A549 (cell line): ENCODE results near the gene MGAT3. TPM values are rescaled to one million over a fixed set of nuclear protein-coding genes. Genes with fewer than 3 reads are reported as not detected.

ENCODE experiments used
- ATAC-seq, 2 experiments: fragments of 200-7000 bp in 1 of 2; fragments of >200 bp in 1 of 2; cut with Nextera tagmentation in 1 of 2; cut with Tn5 transposase in 1 of 2; 3 replicates each; pipeline versions ENCODE4 v1.8.0 to v1.9.1; 2018 to 2020; ENCODE audit warnings: mild to moderate bottlenecking in 1 of 2, moderate library complexity in 1 of 2
- CTCF ChIA-PET: fragments of 300-600 bp; sonication (Branson Sonifier 250); formaldehyde crosslinking; extraction: SDS; loops from one replicate; lab custom pipeline; 2021; ENCODE audit warnings: antibody characterized with exemption, inconsistent platforms; lab: Yijun Ruan, JAX
- POLR2A ChIA-PET: fragments of 350-600 bp; formaldehyde crosslinking; extraction: SDS; loops from one replicate; lab custom pipeline; 2021; ENCODE audit warnings: antibody characterized with exemption, inconsistent platforms; lab: Yijun Ruan, JAX
- DNase-seq, 2 experiments: peaks; one replicate each; pipeline versions ENCODE4 v3.0.0 to v3.0.0-alpha.2; 2011 to 2016; ENCODE audit warnings: low read depth in 1 of 2, low spot score in 1 of 2
- FAIRE-seq: peaks from 2 replicates; lab custom pipeline; 2011; peaks lifted over from hg19 to GRCh38; lab: Jason Lieb, UNC
- H3K27ac ChIP-seq, 2 experiments: fragments of >200 bp; sonication (Bioruptor Twin); formaldehyde crosslinking; 3 replicates each; pipeline ENCODE4 v1.5.1; 2016 to 2017
- H3K4me1 ChIP-seq: fragments of >200 bp; sonication (Bioruptor Twin); formaldehyde crosslinking; 3 replicates; pipeline ENCODE4 v1.6.1; 2016
- H3K4me2 ChIP-seq: fragments of >200 bp; sonication (Bioruptor Twin); formaldehyde crosslinking; 3 replicates; pipeline ENCODE4 v1.6.1; 2016
- H3K4me3 ChIP-seq: fragments of >200 bp; sonication (Bioruptor Twin); formaldehyde crosslinking; 3 replicates; pipeline ENCODE4 v1.5.1; 2016
- H3K9me3 ChIP-seq: fragments of >200 bp; sonication (Bioruptor Twin); formaldehyde crosslinking; 3 replicates; pipeline ENCODE4 v1.6.1; 2016
- BCL3 ChIP-seq: fragments of >200 bp; sonication (Bioruptor Twin); formaldehyde crosslinking; IDR thresholded peaks from 3 replicates; pipeline ENCODE4 v1.6.1; 2016
- CEBPB ChIP-seq, 2 experiments: fragments of >200 bp in 1 of 2; sonication (Bioruptor Twin) in 1 of 2; formaldehyde crosslinking in 1 of 2; IDR thresholded peaks; 2 replicates each; pipeline ENCODE4 v1.6.1; 2012 to 2016
- CHD2 ChIP-seq: fragments of 150-350 bp; IDR thresholded peaks from 2 replicates; pipeline ENCODE4 v1.6.1; 2014; ENCODE audit warnings: low read length; ENCODE audit not compliant: partially characterized antibody
- E2F6 ChIP-seq: IDR thresholded peaks from 2 replicates; pipeline ENCODE4 v1.6.1; 2012; ENCODE audit warnings: low read depth, borderline replicate concordance
- EP300 ChIP-seq, 2 experiments: fragments of >200 bp; sonication (Bioruptor Twin); formaldehyde crosslinking; IDR thresholded peaks; 2 replicates in 1 of 2; 3 replicates in 1 of 2; pipeline ENCODE4 v1.6.1; 2016 to 2017
- FOSB ChIP-seq: fragments of 250-450 bp; sonication (Bioruptor Pico); IDR thresholded peaks from 2 replicates; pipeline ENCODE4 v1.5.0; 2020; ENCODE audit warnings: mild to moderate bottlenecking, moderate library complexity
- FOSL2 ChIP-seq, 2 experiments: fragments of 450-650 bp in 1 of 2; fragments of >200 bp in 1 of 2; sonication (Bioruptor Twin) in 1 of 2; formaldehyde crosslinking; IDR thresholded peaks; 2 replicates each; pipeline versions ENCODE4 v1.5.0 to v1.6.1; 2016 to 2020; ENCODE audit warnings: mild to moderate bottlenecking in 1 of 2, moderate library complexity in 1 of 2
- GATA3 ChIP-seq: IDR thresholded peaks from 2 replicates; pipeline ENCODE4 v1.6.1; 2012; ENCODE audit warnings: borderline replicate concordance
- HDAC2 ChIP-seq: fragments of 200-600 bp; sonication (generic); IDR thresholded peaks from 2 replicates; pipeline ENCODE4 v1.6.1; 2016
- HES2 ChIP-seq: fragments of >200 bp; sonication (Bioruptor Twin); formaldehyde crosslinking; IDR thresholded peaks from 2 replicates; pipeline ENCODE4 v1.6.1; 2016
- HOXB13 ChIP-seq: fragments of 250-450 bp; sonication (Bioruptor Pico); IDR thresholded peaks from 2 replicates; pipeline ENCODE4 v1.5.0; 2020; ENCODE audit warnings: low read depth, mild to moderate bottlenecking, moderate library complexity
- JUNB ChIP-seq: fragments of >200 bp; sonication (Bioruptor Twin); formaldehyde crosslinking; IDR thresholded peaks from 2 replicates; pipeline ENCODE4 v1.6.1; 2016
- MAX ChIP-seq: IDR thresholded peaks from 2 replicates; pipeline ENCODE4 v1.6.1; 2012
- MAZ ChIP-seq: fragments of 150-350 bp; IDR thresholded peaks from 2 replicates; pipeline ENCODE4 v1.6.1; 2014; ENCODE audit warnings: antibody characterized with exemption, low read depth, low read length, borderline replicate concordance
- NFE2L2 ChIP-seq: fragments of 150-350 bp; conservative IDR thresholded peaks from 2 replicates; pipeline ENCODE4 v1.6.1; 2014; ENCODE audit warnings: low read length
- PHF8 ChIP-seq: fragments of 200-600 bp; sonication (generic); IDR thresholded peaks from 2 replicates; pipeline ENCODE4 v1.6.1; 2016; ENCODE audit warnings: low read depth, mild to moderate bottlenecking, antibody characterized with exemption, moderate library complexity, borderline replicate concordance
- POLR2A ChIP-seq: IDR thresholded peaks from 2 replicates; pipeline ENCODE4 v1.6.1; 2012; ENCODE audit warnings: mild to moderate bottlenecking, low read length
- RARB ChIP-seq: fragments of 250-450 bp; sonication (Bioruptor Pico); IDR thresholded peaks from 2 replicates; pipeline ENCODE4 v1.8.0; 2021; ENCODE audit warnings: mild to moderate bottlenecking, moderate library complexity
- SREBF2 ChIP-seq: fragments of 450-650 bp; IDR thresholded peaks from 2 replicates; pipeline ENCODE4 v1.6.1; 2014; ENCODE audit warnings: mild to moderate bottlenecking, moderate library complexity
- USF2 ChIP-seq: fragments of 450-650 bp; IDR thresholded peaks from 2 replicates; pipeline ENCODE4 v1.6.1; 2014; ENCODE audit warnings: antibody characterized with exemption
- ZC3H11A ChIP-seq: fragments of 450-650 bp; IDR thresholded peaks from 2 replicates; pipeline ENCODE4 v1.6.1; 2014; ENCODE audit warnings: antibody characterized with exemption, mild to moderate bottlenecking
- ZFP36 ChIP-seq: fragments of 450-650 bp; IDR thresholded peaks from 2 replicates; pipeline ENCODE4 v1.6.1; 2014; ENCODE audit warnings: borderline replicate concordance; ENCODE audit not compliant: partially characterized antibody
- ZNF302 ChIP-seq: fragments of 250-450 bp; sonication (Bioruptor Pico); IDR thresholded peaks from 2 replicates; pipeline ENCODE4 v1.9.0; 2021; ENCODE audit warnings: inconsistent platforms, mild to moderate bottlenecking, moderate library complexity
- WGBS: methylation state at CpG from one replicate; pipeline ENCODE4 v1.1.6; 2017; ENCODE audit errors: missing lambda C conversion rate; 5-methylcytosine and 5-hydroxymethylcytosine counted together
- polyA plus RNA-seq, 4 experiments: library from polyadenylated mRNA; depleted of rRNA in 3 of 4; stranded (reverse); fragments of >200 nt; fragmentation: RNase III in 1 of 4; extraction: RNeasy Plus Mini Kit Qiagen cat#74134 plus additional on column Dnase treatment in 1 of 4; gene quantifications; 2 replicates in 3 of 4; 3 replicates in 1 of 4; pipeline ENCODE4 v1.2.3, GENCODE V29; 2011 to 2017

The MGAT3 gene
- polyA plus RNA-seq, 2 of the 4 experiments (the other 2 are of a cell fraction) = 0.62 to 0.84 TPM

- no peak overlapping the region for H3K4me3 ChIP-seq
- FAIRE-seq (no peak), ATAC-seq (no peak), DNase-seq (no peak)
- TF ChIP-seq RARB (CRISPR knock-in tag) (no peak), MAZ (no peak), HOXB13 (no peak), ZNF302 (CRISPR knock-in tag) (no peak), PHF8 (no peak), JUNB (no peak), EP300 (IDR thresholded peaks at IDR 0.05) (no peak), MAX (no peak), POLR2A (no peak), NFE2L2 (no peak), USF2 (no peak), SREBF2 (no peak), HDAC2 (no peak), HES2 (no peak), CHD2 (no peak), BCL3 (no peak), E2F6 (no peak), FOSL2 (IDR thresholded peaks at IDR 0.05) (no peak), FOSL2 (CRISPR knock-in tag; IDR thresholded peaks at IDR 0.05) (no peak)
- POLR2A ChIA-PET = interaction anchor here (1.3 kb wide), 1 partner anchor 509 kb away, joined by 8 read pairs; no protein-coding TSS in a partner anchor
- 32% methylated on average over 7 of the region's 13 CpGs for WGBS
- H3K4me1 ChIP-seq = peaks cover 19% of the 10 kb centered on the region
- CTCF ChIA-PET = interaction anchor here (0.7 to 37.2 kb wide), 40 partner anchors 9 to 813 kb away, joined by 3 to 899 read pairs (median 4); partner anchors contain the start of gene ATF4
- no peaks in the 10 kb centered on the region for H3K9me3 ChIP-seq
- peak overlapping the region; percentile 80; the same call in 1 of the 3 replicates for H3K4me2 ChIP-seq
- no peak overlapping the region for H3K27ac ChIP-seq
Measured at GRCh38 chr22:39535357-39535725, 78.5 kb downstream of the MGAT3 start.

GRCh38 chr22:39535831-39536449 lies 79.1 kb downstream of the MGAT3 start:
- Histone ChIP-seq H3K4me2 (no peak overlapping the region), H3K9me3 (no peaks in the 10 kb centered on the region), H3K4me3 (no peak overlapping the region), H3K27ac (no peak overlapping the region), H3K4me1 (peaks cover 16% of the 10 kb centered on the region)
- POLR2A ChIA-PET = no interaction called here
- no peak for FAIRE-seq
- WGBS = 52% methylated on average over 9 of the region's 15 CpGs
- CTCF ChIA-PET = interaction anchor here (1.1 to 37.2 kb wide), 13 partner anchors 8 to 812 kb away, joined by 3 to 899 read pairs (median 7); no protein-coding TSS in a partner anchor
- TF ChIP-seq ZC3H11A = no peak
- peak; percentile 27 for TF ChIP-seq ZFP36
- no peak for TF ChIP-seq FOSB (CRISPR knock-in tag)
- no peak for TF ChIP-seq GATA3
- no peak for TF ChIP-seq CEBPB (IDR thresholded peaks at IDR 0.05)
- no peak for ATAC-seq
- DNase-seq = no peak
